ENCODE measurements around the gene PRKCE. TPM values are rescaled to one million over a fixed set of nuclear protein-coding genes. Genes with fewer than 3 reads are reported as not detected.

The PRKCE gene
- total and polyA plus RNA-seq, 2 donors (not counting 1 experiment from before 2014, with no cell fraction given), result 23.6 to 271 TPM

GRCh38 chr2:45925026-45925425 is 273.6 kb downstream of the PRKCE start:
- no CpG with 5 or more reads among the region's 4 CpGs for WGBS (ENCODE audit: insufficient coverage)
- no peak for DNase-seq
- no peak overlapping the region for H3K27ac Mint-ChIP-seq
- Histone ChIP-seq H3K36me3 (replicated peaks in 1 of 2; ENCODE audit: control extremely low read depth in 1 of 2, control insufficient read depth in 1 of 2, extremely low read depth in 1 of 2, insufficient read depth in 2 of 2, low read length in 1 of 2) (no peaks in the 10 kb centered on the region), H3K27ac (ENCODE audit: low read length in 2 of 2) (no peak overlapping the region), H2AFZ (ENCODE audit: insufficient read depth, low read depth, low read length, poor library complexity, severe bottlenecking) (no peak overlapping the region), H3K79me2 (ENCODE audit: control insufficient read depth, insufficient read depth, low read length) (peaks cover 82% of the 10 kb centered on the region), H3K9me3 (ENCODE audit: control extremely low read depth in 1 of 3, control insufficient read depth in 2 of 3, insufficient read depth in 1 of 3, low read length in 2 of 3) (peaks cover 0 to 3% (median 0%) of the 10 kb centered on the region in 3 donors), H4K20me1 (ENCODE audit: control insufficient read depth, insufficient read depth, low read length, poor library complexity, severe bottlenecking) (peaks cover 37% of the 10 kb centered on the region), H3K4me1 (ENCODE audit: control insufficient read depth in 2 of 2, insufficient read depth in 2 of 2, low read length in 2 of 2) (peaks cover 16 to 20% of the 10 kb centered on the region in 2 donors), H3K9ac (ENCODE audit: low read length) (no peak overlapping the region), H3K27me3 (replicated peaks in 1 of 4; ENCODE audit: control extremely low read depth in 1 of 4, control insufficient read depth in 3 of 4, insufficient read depth in 4 of 4, low read length in 3 of 4) (no peaks in the 10 kb centered on the region), H3K4me2 (replicated peaks; ENCODE audit: low read depth, low read length, poor library complexity, severe bottlenecking) (no peak overlapping the region), H3K4me3 (ENCODE audit: control extremely low read depth in 1 of 5, extremely low read depth in 1 of 5, insufficient read depth in 1 of 5, low read depth in 2 of 5, low read length in 4 of 5) (no peak overlapping the region)
- ChIA-PET POLR2A (no interaction called here), CTCF (interaction anchor here (1.2 to 1.6 kb wide), 2 partner anchors 11 to 13 kb away, joined by 4 read pairs; no protein-coding TSS in a partner anchor)
- peaks cover 3% of the 10 kb centered on the region for H3K9me3 Mint-ChIP-seq (ENCODE audit: insufficient read depth)
- TF ChIP-seq, protein P1, sequence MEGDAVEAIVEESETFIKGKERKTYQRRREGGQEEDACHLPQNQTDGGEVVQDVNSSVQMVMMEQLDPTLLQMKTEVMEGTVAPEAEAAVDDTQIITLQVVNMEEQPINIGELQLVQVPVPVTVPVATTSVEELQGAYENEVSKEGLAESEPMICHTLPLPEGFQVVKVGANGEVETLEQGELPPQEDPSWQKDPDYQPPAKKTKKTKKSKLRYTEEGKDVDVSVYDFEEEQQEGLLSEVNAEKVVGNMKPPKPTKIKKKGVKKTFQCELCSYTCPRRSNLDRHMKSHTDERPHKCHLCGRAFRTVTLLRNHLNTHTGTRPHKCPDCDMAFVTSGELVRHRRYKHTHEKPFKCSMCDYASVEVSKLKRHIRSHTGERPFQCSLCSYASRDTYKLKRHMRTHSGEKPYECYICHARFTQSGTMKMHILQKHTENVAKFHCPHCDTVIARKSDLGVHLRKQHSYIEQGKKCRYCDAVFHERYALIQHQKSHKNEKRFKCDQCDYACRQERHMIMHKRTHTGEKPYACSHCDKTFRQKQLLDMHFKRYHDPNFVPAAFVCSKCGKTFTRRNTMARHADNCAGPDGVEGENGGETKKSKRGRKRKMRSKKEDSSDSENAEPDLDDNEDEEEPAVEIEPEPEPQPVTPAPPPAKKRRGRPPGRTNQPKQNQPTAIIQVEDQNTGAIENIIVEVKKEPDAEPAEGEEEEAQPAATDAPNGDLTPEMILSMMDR (IDR thresholded peaks at IDR 0.05), result no peak
- no peak for TF ChIP-seq EZH2 (IDR thresholded peaks at IDR 0.05; ENCODE audit: borderline replicate concordance, insufficient read depth, low read depth, low read length, poor library complexity, severe bottlenecking)
- H3K4me3 Mint-ChIP-seq, result no peak overlapping the region
- no peak for ATAC-seq (ENCODE audit: low read depth)
- H3K4me1 Mint-ChIP-seq, result peaks cover 30% of the 10 kb centered on the region
- H3K27me3 Mint-ChIP-seq, result no peaks in the 10 kb centered on the region
- intact Hi-C loops (cut with micrococcal nuclease), result no loop called here

DNA sequence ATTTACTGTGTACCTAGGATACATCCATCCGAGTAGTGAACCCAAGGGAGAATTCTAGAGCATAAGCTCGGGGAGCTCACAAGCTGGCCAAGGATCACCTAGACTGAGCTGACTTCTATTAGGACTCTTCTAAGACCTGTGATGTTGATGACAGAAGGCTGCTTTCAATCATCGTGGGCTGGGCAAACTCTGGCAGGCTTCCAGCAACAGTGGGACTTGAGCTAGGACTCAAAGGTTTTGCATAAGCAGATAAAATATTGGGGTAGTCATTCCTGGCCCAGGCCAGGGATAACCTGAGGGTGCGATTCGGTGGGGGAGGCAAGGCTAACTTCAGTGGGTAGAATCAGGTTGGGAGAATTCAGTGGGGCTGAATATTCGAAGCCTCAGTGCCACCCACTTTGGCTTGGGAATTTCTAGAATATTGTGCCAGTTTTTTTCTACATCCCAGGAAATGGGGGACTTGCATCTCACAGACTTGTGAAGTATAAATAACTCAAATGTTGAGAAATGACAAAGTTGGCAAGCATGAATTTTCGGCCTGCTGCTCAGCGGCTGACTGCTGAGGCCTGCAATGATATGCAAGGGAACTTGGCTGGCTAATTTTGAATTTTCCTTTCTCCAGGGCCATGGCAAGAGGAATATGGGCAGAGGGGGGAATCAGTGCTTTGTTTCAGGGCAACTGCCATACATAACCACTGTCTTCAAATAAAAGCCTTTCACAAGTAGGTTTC is 274.3 kb downstream of the PRKCE start:
- Histone ChIP-seq H4K20me1 (ENCODE audit: control insufficient read depth, insufficient read depth, low read length, poor library complexity, severe bottlenecking) (peaks cover 33% of the 10 kb centered on the region), H3K4me2 (replicated peaks; ENCODE audit: low read depth, low read length, poor library complexity, severe bottlenecking) (no peak overlapping the region), H2AFZ (ENCODE audit: insufficient read depth, low read depth, low read length, poor library complexity, severe bottlenecking) (no peak overlapping the region), H3K79me2 (ENCODE audit: control insufficient read depth, insufficient read depth, low read length) (peaks cover 78% of the 10 kb centered on the region), H3K4me1 (ENCODE audit: control insufficient read depth in 2 of 2, insufficient read depth in 2 of 2, low read length in 2 of 2) (peaks cover 18 to 24% of the 10 kb centered on the region in 2 donors), H3K36me3 (replicated peaks in 1 of 2; ENCODE audit: control extremely low read depth in 1 of 2, control insufficient read depth in 1 of 2, extremely low read depth in 1 of 2, insufficient read depth in 2 of 2, low read length in 1 of 2) (no peaks in the 10 kb centered on the region), H3K9me3 (ENCODE audit: control extremely low read depth in 1 of 3, control insufficient read depth in 2 of 3, insufficient read depth in 1 of 3, low read length in 2 of 3) (peaks cover 0 to 3% (median 0%) of the 10 kb centered on the region in 3 donors), H3K27ac (ENCODE audit: low read length in 2 of 2) (no peak overlapping the region), H3K9ac (ENCODE audit: low read length) (no peak overlapping the region), H3K27me3 (replicated peaks in 1 of 4; ENCODE audit: control extremely low read depth in 1 of 4, control insufficient read depth in 3 of 4, insufficient read depth in 4 of 4, low read length in 3 of 4) (no peaks in the 10 kb centered on the region), H3K4me3 (ENCODE audit: control extremely low read depth in 1 of 5, extremely low read depth in 1 of 5, insufficient read depth in 1 of 5, low read depth in 2 of 5, low read length in 4 of 5) (no peak overlapping the region)
- intact Hi-C loops (cut with micrococcal nuclease), result no loop called here
- no peak for ATAC-seq (ENCODE audit: low read depth)
- peaks cover 30% of the 10 kb centered on the region for H3K4me1 Mint-ChIP-seq
- TF ChIP-seq EZH2 (IDR thresholded peaks at IDR 0.05; ENCODE audit: borderline replicate concordance, insufficient read depth, low read depth, low read length, poor library complexity, severe bottlenecking), result no peak
- TF ChIP-seq, protein P1 (IDR thresholded peaks at IDR 0.05), result no peak
- CTCF ChIA-PET, result interaction anchor here (1.2 to 1.6 kb wide), 2 partner anchors 10 to 13 kb away, joined by 4 read pairs; no protein-coding TSS in a partner anchor
- POLR2A ChIA-PET, result no interaction called here
- no peak overlapping the region for H3K4me3 Mint-ChIP-seq
- WGBS (ENCODE audit: insufficient coverage), result 88% methylated on average over 6 of the region's 8 CpGs
- H3K9me3 Mint-ChIP-seq (ENCODE audit: insufficient read depth), result peaks cover 3% of the 10 kb centered on the region
- DNase-seq, result no peak
- no peak overlapping the region for H3K27ac Mint-ChIP-seq
- no peaks in the 10 kb centered on the region for H3K27me3 Mint-ChIP-seq
